Breast epithelium (tissue), 4 donors: Measurements from ENCODE around the gene TEPSIN. TPM values are rescaled to one million over a fixed set of nuclear protein-coding genes. Genes with fewer than 3 reads are reported as not detected.

Experiments
- DNase-seq, 2 donors: peaks; one replicate each; pipeline ENCODE4 v3.0.0-alpha.2; 2019; ENCODE audit warnings: low spot score in 2 of 2
- H3K27ac ChIP-seq, 2 donors: fragments of 200-600 bp; sonication (generic) in 1 of 2; one replicate each; pipeline ENCODE4 v1.5.1; 2016 to 2019; ENCODE audit warnings: mild to moderate bottlenecking in 1 of 2
- H3K27me3 ChIP-seq, 2 donors: fragments of 200-600 bp; sonication (generic) in 1 of 2; one replicate each; pipeline versions ENCODE4 v1.5.1 to v1.6.0; 2017 to 2019; ENCODE audit warnings: control low read depth in 1 of 2, mild to moderate bottlenecking in 1 of 2
- H3K36me3 ChIP-seq: fragments of 200-600 bp; one replicate; pipeline ENCODE4 v1.5.1; 2019
- H3K4me1 ChIP-seq, 2 donors: fragments of 200-600 bp; sonication (generic); one replicate each; pipeline ENCODE4 v1.5.1; 2016 to 2019; ENCODE audit warnings: control low read depth in 1 of 2
- H3K4me3 ChIP-seq, 3 donors: fragments of 200-600 bp; sonication (generic); 1 replicate in 2 of 3; 2 replicates in 1 of 3; pipeline ENCODE4 v1.5.1; 2016 to 2019; ENCODE audit warnings: mild to moderate bottlenecking in 3 of 3, moderate library complexity in 2 of 3
- H3K9me3 ChIP-seq, 2 donors: fragments of 200-600 bp; sonication (generic) in 1 of 2; one replicate each; pipeline ENCODE4 v1.5.1; 2016 to 2019; ENCODE audit warnings: control low read depth in 1 of 2
- CTCF ChIP-seq, 3 donors: fragments of 450-650 bp; IDR thresholded peaks; one replicate each; pipeline ENCODE4 v1.5.1; 2016 to 2017; ENCODE audit warnings: antibody characterized with exemption in 3 of 3, mild to moderate bottlenecking in 3 of 3, moderate library complexity in 3 of 3
- POLR2A ChIP-seq: fragments of 450-650 bp; IDR thresholded peaks from one replicate; pipeline ENCODE4 v1.6.1; 2016; ENCODE audit warnings: antibody characterized with exemption, mild to moderate bottlenecking, moderate library complexity
- POLR2AphosphoS5 ChIP-seq, 3 donors: sonication (generic); formaldehyde crosslinking; IDR thresholded peaks; one replicate each; pipeline ENCODE4 v1.6.1; 2017; ENCODE audit warnings: antibody characterized with exemption in 3 of 3
- intact Hi-C: fragments of 100-400 bp; cut with DNase I; formaldehyde crosslinking; loops from one replicate; pipeline ENCODE4 v1.15.1; 2023; ENCODE audit warnings: low total_unique reads
- total RNA-seq, 3 donors: library from RNA; depleted of rRNA; stranded (reverse); fragments of >200 nt; gene quantifications; one replicate each; pipeline ENCODE4 v1.1.0, GENCODE V29; 2016

The TEPSIN gene
- total RNA-seq, 3 donors from 2014 or later: 33.9 to 54.3 (median 36.4) TPM

DNA sequence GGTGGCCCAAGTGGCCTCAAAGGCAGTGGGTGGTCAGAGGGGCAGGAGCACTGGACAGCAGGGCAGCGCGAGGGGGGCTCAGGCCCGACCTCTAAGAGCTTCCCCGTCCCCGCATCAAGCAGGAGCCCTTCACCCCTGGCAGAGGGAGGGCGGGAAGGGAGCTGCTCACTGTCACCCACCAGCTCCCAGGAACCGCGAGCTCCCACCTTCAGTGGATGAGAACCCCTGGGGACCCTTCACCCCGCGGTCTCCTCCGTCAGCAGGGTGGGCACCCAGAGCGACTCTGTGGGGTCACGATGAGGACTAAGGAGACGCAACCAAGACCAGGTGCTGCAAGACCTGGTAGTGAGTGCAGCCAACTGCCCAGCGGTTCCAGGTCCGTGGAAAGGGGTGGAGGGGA lies 29.7 kb downstream of the TEPSIN start:
- Histone ChIP-seq H3K9me3 (no peaks in the 10 kb centered on the region), H3K4me1 (no peaks in the 10 kb centered on the region), H3K27ac (no peak overlapping the region), H3K36me3 (no peaks in the 10 kb centered on the region), H3K4me3 (no peak overlapping the region), H3K27me3 (no peaks in the 10 kb centered on the region)
- no peak for DNase-seq
- no peak for TF ChIP-seq POLR2A
- TF ChIP-seq CTCF (IDR thresholded peaks at IDR 0.05): no peak
- TF ChIP-seq POLR2AphosphoS5 (IDR thresholded peaks at IDR 0.05): no peak
- intact Hi-C loops: no loop called here

GRCh38 chr17:81208651-81209050 lies 30.2 kb downstream of the TEPSIN start:
- no peak for TF ChIP-seq POLR2AphosphoS5 (IDR thresholded peaks at IDR 0.05)
- no peak for TF ChIP-seq CTCF (IDR thresholded peaks at IDR 0.05)
- no peak for TF ChIP-seq POLR2A
- H3K27me3 ChIP-seq: no peaks in the 10 kb centered on the region
- H3K27ac ChIP-seq: no peak overlapping the region
- H3K4me3 ChIP-seq: no peak overlapping the region
- intact Hi-C loops: no loop called here
- no peak for DNase-seq
- no peaks in the 10 kb centered on the region for H3K9me3 ChIP-seq
- H3K4me1 ChIP-seq: no peaks in the 10 kb centered on the region
- H3K36me3 ChIP-seq: no peaks in the 10 kb centered on the region

DNA sequence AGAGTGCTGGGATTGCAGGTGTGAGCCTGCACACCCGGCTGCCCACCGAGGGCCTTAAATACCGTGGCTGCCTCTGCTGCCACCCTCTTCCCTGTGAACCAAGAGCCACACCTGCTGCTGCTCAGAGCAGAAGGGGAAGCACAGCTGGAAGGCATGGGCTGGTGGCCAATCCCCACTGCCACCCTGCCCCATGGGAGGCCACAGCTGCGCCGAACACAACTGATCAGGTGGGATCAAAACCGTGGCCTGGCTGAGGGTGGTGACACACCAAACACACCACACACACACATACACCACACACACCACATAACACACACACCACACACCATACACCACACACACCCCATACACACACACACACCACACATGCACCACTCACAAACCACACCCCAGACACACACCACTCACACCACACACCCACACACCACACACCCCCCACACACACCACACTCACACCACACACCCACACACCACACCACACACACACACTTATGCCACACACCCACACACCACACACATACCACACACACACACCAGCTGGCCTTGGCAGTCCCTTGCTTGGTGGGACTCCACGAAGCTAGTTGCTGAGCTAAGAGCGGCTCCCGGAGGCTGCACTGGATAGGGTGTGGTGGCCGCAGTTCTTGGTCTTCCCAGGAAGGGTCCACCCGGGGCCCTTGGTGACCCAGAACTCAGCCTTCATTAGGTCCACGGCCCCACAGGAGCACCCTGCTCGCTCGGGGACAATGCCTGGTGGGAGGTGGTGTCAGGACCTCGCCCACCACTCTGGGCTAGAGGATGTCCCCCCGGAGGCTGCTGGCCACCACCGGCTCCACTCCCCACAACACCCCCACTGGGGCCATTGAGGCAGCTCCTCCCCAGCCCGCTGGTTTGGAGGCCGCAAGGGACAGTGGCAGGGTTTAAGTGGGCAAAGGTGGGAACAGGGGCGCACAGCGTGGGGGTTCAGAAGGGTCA lies 31.0 kb downstream of the TEPSIN start:
- no peaks in the 10 kb centered on the region for H3K9me3 ChIP-seq
- H3K36me3 ChIP-seq: no peaks in the 10 kb centered on the region
- TF ChIP-seq POLR2A (no peak), CTCF (IDR thresholded peaks at IDR 0.05) (no peak), POLR2AphosphoS5 (IDR thresholded peaks at IDR 0.05) (no peak)
- intact Hi-C loops: no loop called here
- H3K27me3 ChIP-seq: no peaks in the 10 kb centered on the region
- no peak overlapping the region for H3K27ac ChIP-seq
- H3K4me1 ChIP-seq: no peaks in the 10 kb centered on the region
- no peak overlapping the region for H3K4me3 ChIP-seq
- no peak for DNase-seq

- Histone ChIP-seq H3K9me3 (no peaks in the 10 kb centered on the region), H3K27me3 (no peaks in the 10 kb centered on the region), H3K4me1 (no peaks in the 10 kb centered on the region), H3K27ac (no peak overlapping the region), H3K36me3 (no peaks in the 10 kb centered on the region), H3K4me3 (no peak overlapping the region)
- no peak for TF ChIP-seq CTCF (IDR thresholded peaks at IDR 0.05)
- TF ChIP-seq POLR2A: no peak
- TF ChIP-seq POLR2AphosphoS5 (IDR thresholded peaks at IDR 0.05): no peak
- DNase-seq: no peak
- intact Hi-C loops: no loop called here
Measured at GRCh38 chr17:81206657-81207056, 32.2 kb downstream of the TEPSIN start.

- Histone ChIP-seq H3K27me3 (no peaks in the 10 kb centered on the region), H3K9me3 (no peaks in the 10 kb centered on the region), H3K4me1 (no peaks in the 10 kb centered on the region), H3K4me3 (no peak overlapping the region), H3K27ac (no peak overlapping the region), H3K36me3 (no peaks in the 10 kb centered on the region)
- TF ChIP-seq POLR2AphosphoS5 (IDR thresholded peaks at IDR 0.05) (no peak), POLR2A (no peak), CTCF (IDR thresholded peaks at IDR 0.05) (no peak)
- intact Hi-C loops: no loop called here
- DNase-seq: no peak
Measured at GRCh38 chr17:81206166-81206565, 32.7 kb downstream of the TEPSIN start.
